SU-DHL-6 (cell line): ENCODE measurements around the gene MYOM3.

Experiments
- H2AFZ ChIP-seq: fragments of 200-600 bp; sonication (generic); 2 replicates; pipeline ENCODE4 v1.6.1; 2014; ENCODE audit warnings: low read depth, mild to moderate bottlenecking, moderate library complexity, mixed read lengths, antibody characterized with exemption, low read length; ENCODE audit not compliant: severe bottlenecking
- H3F3A ChIP-seq: fragments of 200-600 bp; shearing (Covaris generic); 2 replicates; pipeline ENCODE4 v1.6.0; 2016; ENCODE audit warnings: antibody characterized with exemption, mild to moderate bottlenecking; ENCODE audit not compliant: insufficient read depth
- H3K27ac ChIP-seq: fragments of 200-600 bp; sonication (generic); 2 replicates; pipeline ENCODE4 v1.5.1; 2016; ENCODE audit warnings: low read depth, mild to moderate bottlenecking, low read length, moderate library complexity, mixed read lengths
- H3K27me3 ChIP-seq: fragments of 200-600 bp; sonication (generic), shearing (Covaris generic); 2 replicates; pipeline ENCODE4 v1.6.0; 2014; ENCODE audit warnings: mild to moderate bottlenecking, low read length
- H3K36me3 ChIP-seq: fragments of 200-600 bp; sonication (generic); 2 replicates; pipeline ENCODE4 v1.6.1; 2014; ENCODE audit warnings: mild to moderate bottlenecking, low read length, mixed read lengths
- H3K4me2 ChIP-seq: fragments of 300-600, 200-600 bp; shearing (Covaris generic), sonication (generic); 2 replicates; pipeline ENCODE4 v1.6.0; 2014; ENCODE audit warnings: low read length, low read depth, mild to moderate bottlenecking; ENCODE audit not compliant: poor library complexity, severe bottlenecking
- H3K4me3 ChIP-seq: fragments of 200-600 bp; sonication (generic); 2 replicates; pipeline ENCODE4 v1.5.1; 2014; ENCODE audit warnings: antibody characterized with exemption, low read length, mild to moderate bottlenecking, mixed read lengths; ENCODE audit not compliant: insufficient read depth, poor library complexity, severe bottlenecking
- H3K79me2 ChIP-seq: fragments of 200-600 bp; sonication (generic); 2 replicates; pipeline ENCODE4 v1.6.1; 2014; ENCODE audit warnings: mild to moderate bottlenecking, low read length, moderate library complexity; ENCODE audit not compliant: insufficient read depth
- H3K9ac ChIP-seq: fragments of 200-600 bp; sonication (generic); 2 replicates; pipeline ENCODE4 v1.7.0; 2014; ENCODE audit warnings: mild to moderate bottlenecking, low read length
- H3K9me2 ChIP-seq: fragments of 200-600 bp; sonication (generic); replicated peaks from 2 replicates; pipeline ENCODE4 v1.6.1; 2014; ENCODE audit warnings: low read length; ENCODE audit not compliant: insufficient read depth
- H3K9me3 ChIP-seq: fragments of 200-600 bp; sonication (generic); 2 replicates; pipeline ENCODE4 v1.6.1; 2014; ENCODE audit warnings: low read length, mixed read lengths; ENCODE audit not compliant: insufficient read depth
- H4K20me1 ChIP-seq: fragments of 200-600 bp; sonication (generic); 2 replicates; pipeline ENCODE4 v1.6.1; 2014; ENCODE audit warnings: low read depth, mild to moderate bottlenecking, antibody characterized with exemption, low read length, moderate library complexity, mixed read lengths
- CTCF ChIP-seq: fragments of 200-600 bp; sonication (generic); IDR thresholded peaks from one replicate; pipeline ENCODE4 v1.5.1; 2017; ENCODE audit warnings: antibody characterized with exemption, mild to moderate bottlenecking, low read length, moderate library complexity; ENCODE audit not compliant: insufficient read depth, poor library complexity, severe bottlenecking
- EZH2phosphoT487 ChIP-seq: fragments of 200-600 bp; sonication (generic), shearing (Covaris generic); conservative IDR thresholded peaks from 2 replicates; pipeline ENCODE4 v1.6.1; 2018; ENCODE audit warnings: mild to moderate bottlenecking, antibody characterized with exemption, low read length, moderate library complexity, mixed read lengths

The MYOM3 gene

GRCh38 chr1:24157918-24158481, 46.1 kb upstream of the MYOM3 start:
- H3K27me3 ChIP-seq, result no peaks in the 10 kb centered on the region
- H3K4me2 ChIP-seq, result no peak overlapping the region
- H3K79me2 ChIP-seq, result peaks cover 7% of the 10 kb centered on the region; the same call in 1 of the 2 replicates
- H2AFZ ChIP-seq, result no peak overlapping the region
- peaks cover 78% of the 10 kb centered on the region for H3F3A ChIP-seq
- 0 out of 2 replicates have a peak overlapping the region, but pooled peaks have one; percentile 7 for H3K27ac ChIP-seq
- H4K20me1 ChIP-seq, result no peaks in the 10 kb centered on the region
- TF ChIP-seq CTCF, result no peak
- no peak for TF ChIP-seq EZH2phosphoT487
- peaks cover 8% of the 10 kb centered on the region; the same call in 1 of the 2 replicates for H3K36me3 ChIP-seq
- H3K9ac ChIP-seq, result no peak overlapping the region
- no peaks in the 10 kb centered on the region for H3K9me3 ChIP-seq
- H3K9me2 ChIP-seq, result no peaks in the 10 kb centered on the region
- no peak overlapping the region for H3K4me3 ChIP-seq

- TF ChIP-seq CTCF (no peak), EZH2phosphoT487 (no peak)
Observed at GRCh38 chr1:24156542-24157260, 44.8 kb upstream of the MYOM3 start.

GRCh38 chr1:24155011-24155782, 43.3 kb upstream of the MYOM3 start:
- no peaks in the 10 kb centered on the region for H3K36me3 ChIP-seq
- no peaks in the 10 kb centered on the region for H4K20me1 ChIP-seq
- H3K9me2 ChIP-seq, result no peaks in the 10 kb centered on the region
- H3K27me3 ChIP-seq, result no peaks in the 10 kb centered on the region
- no peaks in the 10 kb centered on the region for H3K9me3 ChIP-seq
- TF ChIP-seq EZH2phosphoT487 (no peak), CTCF (peak; percentile 29)
- H3K79me2 ChIP-seq, result peaks cover 10% of the 10 kb centered on the region; the same call in 1 of the 2 replicates
- no peak overlapping the region for H2AFZ ChIP-seq
- H3K27ac ChIP-seq, result peak overlapping the region; percentile 95
- H3K4me2 ChIP-seq, result peak overlapping the region; percentile 80
- H3K9ac ChIP-seq, result peak overlapping the region; percentile 17; the same call in 1 of the 2 replicates
- peaks cover 79% of the 10 kb centered on the region for H3F3A ChIP-seq
- no peak overlapping the region for H3K4me3 ChIP-seq

More at GRCh38 chr1:24156542-24157260, 44.8 kb upstream of the MYOM3 start:
- no peaks in the 10 kb centered on the region for H4K20me1 ChIP-seq
- H3K9ac ChIP-seq, result no peak overlapping the region
- H3K27me3 ChIP-seq, result no peaks in the 10 kb centered on the region
- no peak overlapping the region for H2AFZ ChIP-seq
- peaks cover 9% of the 10 kb centered on the region; the same call in 1 of the 2 replicates for H3K79me2 ChIP-seq
- no peak overlapping the region for H3K4me2 ChIP-seq
- no peaks in the 10 kb centered on the region for H3K9me2 ChIP-seq
- H3K9me3 ChIP-seq, result no peaks in the 10 kb centered on the region
- no peak overlapping the region for H3K4me3 ChIP-seq
- H3F3A ChIP-seq, result peaks cover 85% of the 10 kb centered on the region
- H3K36me3 ChIP-seq, result peaks cover 4% of the 10 kb centered on the region; the same call in 1 of the 2 replicates
- peak overlapping the region; percentile 95 for H3K27ac ChIP-seq
